WI38 (cell line): ENCODE results near the gene MAPK4.
"Not testable (repeated sequence)": the region's sequence is repeated elsewhere in the genome, so short reads cannot be mapped to it uniquely, and the experiment has no call there.

Experiments used
- H3K4me3 ChIP-seq: 2 replicates; pipeline ENCODE4 v1.5.1; 2011; ENCODE audit warnings: low read depth, mild to moderate bottlenecking, control low read depth, low read length
- CTCF ChIP-seq: IDR thresholded peaks from 2 replicates; pipeline ENCODE4 v1.5.1; 2012; ENCODE audit warnings: low read depth, mild to moderate bottlenecking, control low read depth, low read length

The MAPK4 gene

GRCh38 chr18:50559752-50560680 lies at the start of gene MAPK4:
Gene MAPK4, plus strand, starts transcription at chr18:50560087. Its CDS starts 103,872 bp downstream, at chr18:50663959.
- no peak within 1 kb of the TSS for H3K4me3 ChIP-seq
- no peak for TF ChIP-seq CTCF

- not testable (repeated sequence) for H3K4me3 ChIP-seq
These were observed 42.6 kb upstream of the MAPK4 start for GRCh38 chr18:50517277-50517676.

- no peak for TF ChIP-seq CTCF
- no peak overlapping the region for H3K4me3 ChIP-seq
These were observed 40.9 kb upstream of the MAPK4 start for GRCh38 chr18:50518787-50519546.

- no peak overlapping the region for H3K4me3 ChIP-seq
- TF ChIP-seq CTCF, result no peak
These were observed 36.7 kb upstream of the MAPK4 start for GRCh38 chr18:50523165-50523564.

GRCh38 chr18:50527636-50528307 lies 32.1 kb upstream of the MAPK4 start:
- no peak overlapping the region for H3K4me3 ChIP-seq
- no peak for TF ChIP-seq CTCF

- H3K4me3 ChIP-seq, result no peak overlapping the region
- TF ChIP-seq CTCF, result no peak
These were observed 31.1 kb upstream of the MAPK4 start for GRCh38 chr18:50528806-50529205.

GRCh38 chr18:50533822-50534221 lies 26.1 kb upstream of the MAPK4 start:
- not testable (repeated sequence) for H3K4me3 ChIP-seq

GRCh38 chr18:50544476-50544875 lies 15.4 kb upstream of the MAPK4 start:
- not testable (repeated sequence) for H3K4me3 ChIP-seq
